CD4-positive, alpha-beta T cell (primary cell): ENCODE results near the gene SHISAL2B. TPM values are rescaled to one million over a fixed set of nuclear protein-coding genes. Genes with fewer than 3 reads are reported as not detected.

Experiments
- ATAC-seq: fragments of 200-7000 bp; cut with Tn5 transposase; one replicate; pipeline ENCODE4 v1.10.0; 2022; ENCODE audit warnings: mild to moderate bottlenecking; ENCODE audit not compliant: poor library complexity
- CTCF ChIA-PET: fragments of 350-600 bp; sonication (Branson Sonifier 250); formaldehyde crosslinking; loops from one replicate; lab custom pipeline; 2021; ENCODE audit warnings: antibody characterized with exemption, inconsistent platforms; lab: Charles Lee
- POLR2A ChIA-PET: fragments of 350-600 bp; sonication (Branson Sonifier 250); formaldehyde crosslinking; loops from one replicate; lab custom pipeline; 2021; ENCODE audit warnings: antibody characterized with exemption, inconsistent platforms; lab: Charles Lee
- DNase-seq, 14 experiments: peaks; one replicate each; pipeline ENCODE4 v3.0.0-alpha.2; 2013 to 2020; ENCODE audit warnings: mixed read lengths in 2 of 14
- H3K27ac ChIP-seq, 2 donors: one replicate each; pipeline versions ENCODE4 v1.5.1 to v1.7.0; 2013; ENCODE audit warnings: low read length in 2 of 2, low read depth in 1 of 2, mild to moderate bottlenecking in 1 of 2
- H3K27me3 ChIP-seq, 2 experiments: 1 replicate in 1 of 2; 2 replicates in 1 of 2; pipeline versions ENCODE4 v1.6.1 to v1.7.0; 2013; ENCODE audit warnings: low read length in 2 of 2, control low read depth in 1 of 2, mild to moderate bottlenecking in 1 of 2, moderate library complexity in 1 of 2; ENCODE audit not compliant: insufficient read depth in 2 of 2, control insufficient read depth in 1 of 2
- H3K36me3 ChIP-seq: one replicate; pipeline ENCODE4 v1.6.1; 2013; ENCODE audit warnings: low read length, control low read depth; ENCODE audit not compliant: insufficient read depth
- H3K4me1 ChIP-seq: one replicate; pipeline ENCODE4 v1.6.1; 2013; ENCODE audit warnings: low read length, control low read depth; ENCODE audit not compliant: insufficient read depth
- H3K4me3 ChIP-seq: one replicate; pipeline ENCODE4 v1.5.1; 2013; ENCODE audit warnings: mild to moderate bottlenecking, low read length, moderate library complexity
- H3K9me3 ChIP-seq, 2 experiments: 1 replicate in 1 of 2; 2 replicates in 1 of 2; pipeline versions ENCODE4 v1.6.1 to v1.7.0; 2013; ENCODE audit warnings: low read length in 2 of 2, mild to moderate bottlenecking in 2 of 2, control low read depth in 1 of 2, moderate library complexity in 1 of 2; ENCODE audit not compliant: control insufficient read depth in 1 of 2, insufficient read depth in 1 of 2
- H3K27ac Mint-ChIP-seq: one replicate; pipeline ENCODE4 v1.8.0; 2020; ENCODE audit warnings: mixed read lengths
- H3K27me3 Mint-ChIP-seq: one replicate; pipeline ENCODE4 v1.8.0; 2021; ENCODE audit warnings: mixed read lengths
- H3K36me3 Mint-ChIP-seq: one replicate; pipeline ENCODE4 v1.8.0; 2021; ENCODE audit warnings: low read depth, mixed read lengths
- H3K4me1 Mint-ChIP-seq: one replicate; pipeline ENCODE4 v1.8.0; 2021; ENCODE audit warnings: low read depth, mixed read lengths
- H3K4me3 Mint-ChIP-seq: one replicate; pipeline ENCODE4 v1.8.0; 2020; ENCODE audit warnings: mild to moderate bottlenecking, mixed read lengths
- H3K9me3 Mint-ChIP-seq: one replicate; pipeline ENCODE4 v1.8.0; 2020; ENCODE audit warnings: mixed read lengths
- intact Hi-C, 2 experiments: fragments of 100-400 bp; cut with DNase I in 1 of 2; cut with micrococcal nuclease in 1 of 2; formaldehyde crosslinking; loops; one replicate each; pipeline versions ENCODE4 v1.15.1 to v1.9.0; 2023 to 2025; cut with DNase I, micrococcal nuclease
- total RNA-seq, 174 experiments: library from RNA in 2 of 174; stranded (reverse) in 2 of 174; gene quantifications; one replicate each; pipeline ENCODE4 v1.2.3 and lab custom pipeline; 2021 to 2026
- TF ChIP-seq, protein P1 (sequence below): fragments of 200-600 bp; IDR thresholded peaks from one replicate; pipeline ENCODE4 v1.8.0; 2022; ENCODE audit warnings: antibody characterized with exemption, mild to moderate bottlenecking

Gene SHISAL2B
- total RNA-seq, 2 experiments from 2014 or later = not detected

GRCh38 chr5:64682608-64683007 is 7.7 kb upstream of the SHISAL2B start:
- Mint-ChIP-seq H3K27ac (no peak overlapping the region), H3K27me3 (peaks cover 44% of the 10 kb centered on the region), H3K4me3 (no peak overlapping the region), H3K4me1 (no peaks in the 10 kb centered on the region), H3K9me3 (no peaks in the 10 kb centered on the region), H3K36me3 (no peaks in the 10 kb centered on the region)
- Histone ChIP-seq H3K27me3 (peaks cover 0 to 8% of the 10 kb centered on the region in 2 experiments), H3K4me3 (no peak overlapping the region), H3K36me3 (no peaks in the 10 kb centered on the region), H3K27ac (no peak overlapping the region), H3K4me1 (no peaks in the 10 kb centered on the region), H3K9me3 (no peaks in the 10 kb centered on the region)
- TF ChIP-seq, protein P1, sequence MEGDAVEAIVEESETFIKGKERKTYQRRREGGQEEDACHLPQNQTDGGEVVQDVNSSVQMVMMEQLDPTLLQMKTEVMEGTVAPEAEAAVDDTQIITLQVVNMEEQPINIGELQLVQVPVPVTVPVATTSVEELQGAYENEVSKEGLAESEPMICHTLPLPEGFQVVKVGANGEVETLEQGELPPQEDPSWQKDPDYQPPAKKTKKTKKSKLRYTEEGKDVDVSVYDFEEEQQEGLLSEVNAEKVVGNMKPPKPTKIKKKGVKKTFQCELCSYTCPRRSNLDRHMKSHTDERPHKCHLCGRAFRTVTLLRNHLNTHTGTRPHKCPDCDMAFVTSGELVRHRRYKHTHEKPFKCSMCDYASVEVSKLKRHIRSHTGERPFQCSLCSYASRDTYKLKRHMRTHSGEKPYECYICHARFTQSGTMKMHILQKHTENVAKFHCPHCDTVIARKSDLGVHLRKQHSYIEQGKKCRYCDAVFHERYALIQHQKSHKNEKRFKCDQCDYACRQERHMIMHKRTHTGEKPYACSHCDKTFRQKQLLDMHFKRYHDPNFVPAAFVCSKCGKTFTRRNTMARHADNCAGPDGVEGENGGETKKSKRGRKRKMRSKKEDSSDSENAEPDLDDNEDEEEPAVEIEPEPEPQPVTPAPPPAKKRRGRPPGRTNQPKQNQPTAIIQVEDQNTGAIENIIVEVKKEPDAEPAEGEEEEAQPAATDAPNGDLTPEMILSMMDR = no peak
- DNase-seq = no peak
- ChIA-PET POLR2A (no interaction called here), CTCF (no interaction called here)
- no peak for ATAC-seq
- intact Hi-C loops = loop anchor here in 1 of 2 experiments (10.0 kb wide), 1 partner anchor 288 kb away; no protein-coding TSS in a partner anchor

DNA sequence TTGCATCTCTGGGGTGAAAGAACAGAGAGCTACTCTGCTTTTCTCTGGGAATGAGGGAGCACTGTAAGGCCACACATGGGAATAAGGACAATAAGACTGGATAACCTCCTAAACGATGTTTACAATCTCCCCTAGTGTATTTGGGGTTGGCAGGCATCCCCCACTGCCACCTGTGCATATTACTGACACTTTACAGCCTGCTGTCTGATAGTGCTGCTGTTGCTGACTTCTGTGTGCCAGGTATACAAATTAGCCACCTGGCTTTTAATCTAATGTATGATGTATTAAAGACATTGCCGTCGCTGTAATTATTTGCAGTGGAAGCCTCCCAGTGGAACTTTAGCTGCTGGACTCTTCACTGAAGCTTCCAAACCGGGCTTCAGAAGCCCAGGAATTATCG is 4.4 kb upstream of the SHISAL2B start:
- Histone ChIP-seq H3K36me3 (no peaks in the 10 kb centered on the region), H3K9me3 (peaks cover 0 to 7% of the 10 kb centered on the region in 2 experiments), H3K27me3 (peaks cover 16 to 24% of the 10 kb centered on the region in 2 experiments), H3K4me3 (no peak overlapping the region), H3K27ac (no peak overlapping the region), H3K4me1 (peaks cover 6% of the 10 kb centered on the region)
- ChIA-PET CTCF (no interaction called here), POLR2A (no interaction called here)
- no peaks in the 10 kb centered on the region for H3K36me3 Mint-ChIP-seq
- H3K4me3 Mint-ChIP-seq = no peak overlapping the region
- DNase-seq (no peak), ATAC-seq (no peak)
- H3K4me1 Mint-ChIP-seq = no peaks in the 10 kb centered on the region
- TF ChIP-seq, protein P1 = no peak
- intact Hi-C loops = loop anchor here in 1 of 2 experiments (10.0 kb wide), 1 partner anchor 291 kb away; no protein-coding TSS in a partner anchor
- H3K27ac Mint-ChIP-seq = no peak overlapping the region
- peaks cover 49% of the 10 kb centered on the region for H3K27me3 Mint-ChIP-seq
- H3K9me3 Mint-ChIP-seq = no peaks in the 10 kb centered on the region

- ChIA-PET POLR2A (no interaction called here), CTCF (no interaction called here)
- H3K27me3 Mint-ChIP-seq = peaks cover 72% of the 10 kb centered on the region
- H3K9me3 ChIP-seq = peaks cover 0 to 7% of the 10 kb centered on the region in 2 experiments
- H3K9me3 Mint-ChIP-seq = no peaks in the 10 kb centered on the region
- peaks cover 8% of the 10 kb centered on the region for H3K4me1 ChIP-seq
- no peaks in the 10 kb centered on the region for H3K4me1 Mint-ChIP-seq
- TF ChIP-seq, protein P1 = no peak
- H3K36me3 ChIP-seq = no peaks in the 10 kb centered on the region
- H3K36me3 Mint-ChIP-seq = no peaks in the 10 kb centered on the region
- H3K27me3 ChIP-seq = peaks cover 16 to 42% of the 10 kb centered on the region in 2 experiments
- no peak overlapping the region for H3K27ac ChIP-seq
- ATAC-seq = no peak
- intact Hi-C loops = loop anchor here in 1 of 2 experiments (10.0 kb wide), 1 partner anchor 294 kb away; no protein-coding TSS in a partner anchor
- no peak for DNase-seq
- no peak overlapping the region for H3K27ac Mint-ChIP-seq
- no peak overlapping the region for H3K4me3 ChIP-seq
- no peak overlapping the region for H3K4me3 Mint-ChIP-seq
Observed at GRCh38 chr5:64688391-64688790, 1.9 kb upstream of the SHISAL2B start.
